Measurements from ENCODE around the gene UST. TPM values are rescaled to one million over a fixed set of nuclear protein-coding genes. Genes with fewer than 3 reads are reported as not detected.

Gene UST
- total and polyA plus RNA-seq, 2 experiments from 2014 or later = 8.0 to 11.7 TPM

DNA sequence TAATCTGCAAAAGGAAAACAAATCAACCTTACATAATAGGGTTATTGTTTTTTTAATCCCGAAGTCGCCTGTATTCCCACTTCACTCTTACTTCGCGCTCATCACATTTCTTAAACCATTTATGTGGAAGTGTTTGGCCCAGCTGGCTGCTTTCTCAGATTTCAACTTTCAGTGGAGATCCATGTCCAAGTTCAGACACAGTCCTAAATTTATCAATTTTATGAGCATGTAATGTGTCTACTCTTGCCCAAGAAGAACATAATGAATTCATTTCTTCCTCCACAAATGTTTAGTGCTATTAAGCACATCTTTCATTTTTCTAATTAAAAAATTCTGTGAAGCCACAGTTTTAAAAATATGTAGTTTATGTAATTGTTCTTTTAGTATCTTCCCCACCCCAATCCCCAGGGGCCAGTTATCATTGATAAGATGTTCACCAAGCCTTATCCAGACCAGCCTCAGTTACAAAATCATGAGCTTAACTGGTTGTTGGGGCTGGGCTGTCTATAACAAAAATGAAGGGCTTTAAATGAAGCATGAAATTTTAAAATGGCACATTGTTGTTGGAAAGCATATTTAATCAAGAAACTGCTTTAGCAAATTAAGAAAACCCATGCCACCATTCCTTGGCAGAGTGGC is 151.7 kb downstream of the UST start:
- TF ChIP-seq EZH2 (IDR thresholded peaks at IDR 0.05; ENCODE audit: borderline replicate concordance) (no peak), EZH2phosphoT487 (IDR thresholded peaks at IDR 0.05; ENCODE audit: low read depth, severe bottlenecking, unreplicated experiment) (no peak)
- TF ChIP-seq, protein P1, sequence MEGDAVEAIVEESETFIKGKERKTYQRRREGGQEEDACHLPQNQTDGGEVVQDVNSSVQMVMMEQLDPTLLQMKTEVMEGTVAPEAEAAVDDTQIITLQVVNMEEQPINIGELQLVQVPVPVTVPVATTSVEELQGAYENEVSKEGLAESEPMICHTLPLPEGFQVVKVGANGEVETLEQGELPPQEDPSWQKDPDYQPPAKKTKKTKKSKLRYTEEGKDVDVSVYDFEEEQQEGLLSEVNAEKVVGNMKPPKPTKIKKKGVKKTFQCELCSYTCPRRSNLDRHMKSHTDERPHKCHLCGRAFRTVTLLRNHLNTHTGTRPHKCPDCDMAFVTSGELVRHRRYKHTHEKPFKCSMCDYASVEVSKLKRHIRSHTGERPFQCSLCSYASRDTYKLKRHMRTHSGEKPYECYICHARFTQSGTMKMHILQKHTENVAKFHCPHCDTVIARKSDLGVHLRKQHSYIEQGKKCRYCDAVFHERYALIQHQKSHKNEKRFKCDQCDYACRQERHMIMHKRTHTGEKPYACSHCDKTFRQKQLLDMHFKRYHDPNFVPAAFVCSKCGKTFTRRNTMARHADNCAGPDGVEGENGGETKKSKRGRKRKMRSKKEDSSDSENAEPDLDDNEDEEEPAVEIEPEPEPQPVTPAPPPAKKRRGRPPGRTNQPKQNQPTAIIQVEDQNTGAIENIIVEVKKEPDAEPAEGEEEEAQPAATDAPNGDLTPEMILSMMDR (IDR thresholded peaks at IDR 0.05; ENCODE audit: poor library complexity) = no peak
- Histone ChIP-seq H3K4me3 (no peak overlapping the region), H2AFZ (no peak overlapping the region), H3K9me2 (replicated peaks; ENCODE audit: insufficient read depth) (no peaks in the 10 kb centered on the region), H3K27ac (no peak overlapping the region), H4K20me1 (ENCODE audit: insufficient read depth, poor library complexity, severe bottlenecking) (no peaks in the 10 kb centered on the region), H3K79me2 (no peaks in the 10 kb centered on the region), H3K4me2 (no peak overlapping the region), H3K36me3 (replicated peaks; ENCODE audit: insufficient read depth, low read depth) (no peaks in the 10 kb centered on the region), H3K4me1 (ENCODE audit: insufficient read depth) (no peaks in the 10 kb centered on the region), H3K27me3 (no peaks in the 10 kb centered on the region), H3K9me3 (ENCODE audit: low read depth) (no peaks in the 10 kb centered on the region)
- no peak for DNase-seq (ENCODE audit: low spot score)
- WGBS (ENCODE audit: low lambda C conversion rate, missing lambda C conversion rate) = 91% methylated on average over 4 of the region's 4 CpGs

DNA sequence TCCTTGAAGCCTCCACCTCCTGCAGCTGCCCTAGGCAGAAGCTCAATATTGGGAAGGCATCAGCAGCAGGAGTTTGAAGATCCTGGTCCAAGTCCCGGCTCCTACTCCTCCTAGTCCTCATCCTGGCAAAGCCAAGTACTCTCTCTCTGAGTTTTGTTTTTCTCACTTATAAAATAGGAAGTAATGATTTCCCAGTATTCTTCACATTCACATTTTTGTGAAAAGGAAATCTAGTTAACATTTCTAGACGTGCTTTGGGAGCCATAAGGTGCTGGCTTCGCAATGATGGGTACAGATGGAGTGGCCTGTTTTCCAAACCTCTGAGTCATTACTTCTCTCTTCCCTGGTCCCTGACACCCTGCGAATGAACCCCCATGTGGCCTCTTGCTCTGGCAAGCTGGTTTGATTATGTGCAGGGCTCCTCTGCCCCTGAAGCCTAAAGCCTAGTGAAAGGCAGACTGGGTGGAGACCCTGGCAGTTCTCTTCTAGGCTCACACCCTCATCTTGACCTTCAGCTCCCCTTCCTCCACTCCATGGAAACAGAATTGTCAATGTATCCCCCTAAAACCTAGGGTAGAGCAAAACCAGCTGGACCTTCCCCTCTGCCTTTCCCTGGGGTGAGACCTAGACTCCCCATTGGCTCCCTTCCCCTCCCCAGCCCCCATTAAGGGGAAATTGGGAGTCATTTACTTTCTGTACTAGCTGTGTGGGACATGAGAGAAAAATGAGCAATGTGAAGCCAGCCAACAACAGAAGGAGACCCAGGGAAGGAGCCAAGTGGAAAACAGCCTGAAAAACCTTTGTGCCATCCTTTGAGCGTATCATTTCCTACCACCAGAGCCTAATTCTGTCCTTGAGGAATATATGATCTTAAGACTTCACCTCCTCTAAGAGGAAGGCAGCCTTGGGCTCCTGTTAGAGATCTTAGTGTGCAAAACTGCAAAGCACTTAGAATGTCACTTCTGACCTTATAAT is 158.4 kb downstream of the UST start:
- Histone ChIP-seq H4K20me1 (ENCODE audit: insufficient read depth, poor library complexity, severe bottlenecking) (no peaks in the 10 kb centered on the region), H3K9me3 (ENCODE audit: low read depth) (no peaks in the 10 kb centered on the region), H3K36me3 (replicated peaks; ENCODE audit: insufficient read depth, low read depth) (no peaks in the 10 kb centered on the region), H3K79me2 (no peaks in the 10 kb centered on the region), H2AFZ (no peak overlapping the region), H3K27ac (no peak overlapping the region), H3K9me2 (replicated peaks; ENCODE audit: insufficient read depth) (no peaks in the 10 kb centered on the region), H3K4me3 (no peak overlapping the region), H3K4me1 (ENCODE audit: insufficient read depth) (no peaks in the 10 kb centered on the region), H3K4me2 (no peak overlapping the region), H3K27me3 (no peaks in the 10 kb centered on the region)
- no peak for TF ChIP-seq EZH2phosphoT487 (IDR thresholded peaks at IDR 0.05; ENCODE audit: low read depth, severe bottlenecking, unreplicated experiment)
- TF ChIP-seq, protein P1 (IDR thresholded peaks at IDR 0.05; ENCODE audit: poor library complexity) = no peak
- no peak for TF ChIP-seq EZH2 (IDR thresholded peaks at IDR 0.05; ENCODE audit: borderline replicate concordance)
- DNase-seq (ENCODE audit: low spot score) = no peak
- 96% methylated on average over 5 of the region's 5 CpGs for WGBS (ENCODE audit: low lambda C conversion rate, missing lambda C conversion rate)

DNA sequence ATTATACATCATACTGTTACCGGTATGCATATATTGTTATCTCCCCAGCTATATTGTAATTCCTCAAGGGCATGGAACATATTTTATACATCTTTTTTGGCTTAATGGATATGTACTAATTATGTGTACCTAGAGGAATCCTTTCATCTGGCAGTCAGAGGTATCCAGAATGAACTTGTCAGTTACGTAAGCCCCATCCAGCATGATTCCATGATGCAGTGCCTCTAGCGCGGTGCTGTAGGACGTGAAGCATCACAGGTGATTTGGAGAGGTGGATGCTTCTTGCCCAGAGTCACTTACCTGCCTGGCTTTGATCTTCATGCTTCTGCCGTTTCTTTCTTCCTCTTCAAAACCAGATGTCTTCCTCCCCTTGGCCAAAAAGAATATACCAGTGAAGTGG is 159.1 kb downstream of the UST start:
- DNase-seq (ENCODE audit: low spot score) = no peak
- Histone ChIP-seq H3K27ac (no peak overlapping the region), H4K20me1 (ENCODE audit: insufficient read depth, poor library complexity, severe bottlenecking) (no peaks in the 10 kb centered on the region), H3K4me3 (no peak overlapping the region), H3K4me1 (ENCODE audit: insufficient read depth) (no peaks in the 10 kb centered on the region), H3K79me2 (no peaks in the 10 kb centered on the region), H3K9me3 (ENCODE audit: low read depth) (no peaks in the 10 kb centered on the region), H3K9me2 (replicated peaks; ENCODE audit: insufficient read depth) (no peaks in the 10 kb centered on the region), H3K4me2 (no peak overlapping the region), H3K36me3 (replicated peaks; ENCODE audit: insufficient read depth, low read depth) (no peaks in the 10 kb centered on the region), H3K27me3 (no peaks in the 10 kb centered on the region), H2AFZ (no peak overlapping the region)
- TF ChIP-seq EZH2 (IDR thresholded peaks at IDR 0.05; ENCODE audit: borderline replicate concordance) (no peak), EZH2phosphoT487 (IDR thresholded peaks at IDR 0.05; ENCODE audit: low read depth, severe bottlenecking, unreplicated experiment) (no peak)
- TF ChIP-seq, protein P1 (IDR thresholded peaks at IDR 0.05; ENCODE audit: poor library complexity) = no peak
- 90% methylated on average over 6 of the region's 6 CpGs for WGBS (ENCODE audit: low lambda C conversion rate, missing lambda C conversion rate)
